ENCODE measurements around the gene TNFRSF12A. TPM values are rescaled to one million over a fixed set of nuclear protein-coding genes. Genes with fewer than 3 reads are reported as not detected.

The TNFRSF12A gene
- total and polyA plus RNA-seq, 2 of the 8 experiments (the other 6 are each of a cell fraction or from before 2014, with no cell fraction given), result 81.0 to 82.5 TPM

DNA sequence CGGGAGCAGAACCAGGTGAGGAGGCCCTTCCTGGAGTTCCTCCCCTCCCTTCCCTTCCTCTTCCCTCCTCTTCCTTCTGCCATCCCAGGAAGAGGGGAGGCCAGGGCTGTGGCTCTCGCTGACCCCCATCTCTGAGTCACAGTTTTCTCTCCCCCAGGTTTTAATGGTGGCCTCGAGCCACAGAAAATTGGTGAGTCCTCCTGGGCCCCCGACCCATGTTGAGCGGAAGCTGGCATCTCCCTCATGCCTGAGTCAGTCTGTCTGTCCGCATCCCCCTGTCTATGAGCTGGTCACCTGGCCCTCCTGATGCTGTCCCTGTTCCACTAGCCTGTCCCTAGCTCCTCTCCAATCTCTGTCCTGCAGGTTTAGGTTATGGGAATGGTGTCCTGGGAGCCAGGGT is 20.2 kb upstream of the TNFRSF12A start (continued):
- TF ChIP-seq, protein P1, sequence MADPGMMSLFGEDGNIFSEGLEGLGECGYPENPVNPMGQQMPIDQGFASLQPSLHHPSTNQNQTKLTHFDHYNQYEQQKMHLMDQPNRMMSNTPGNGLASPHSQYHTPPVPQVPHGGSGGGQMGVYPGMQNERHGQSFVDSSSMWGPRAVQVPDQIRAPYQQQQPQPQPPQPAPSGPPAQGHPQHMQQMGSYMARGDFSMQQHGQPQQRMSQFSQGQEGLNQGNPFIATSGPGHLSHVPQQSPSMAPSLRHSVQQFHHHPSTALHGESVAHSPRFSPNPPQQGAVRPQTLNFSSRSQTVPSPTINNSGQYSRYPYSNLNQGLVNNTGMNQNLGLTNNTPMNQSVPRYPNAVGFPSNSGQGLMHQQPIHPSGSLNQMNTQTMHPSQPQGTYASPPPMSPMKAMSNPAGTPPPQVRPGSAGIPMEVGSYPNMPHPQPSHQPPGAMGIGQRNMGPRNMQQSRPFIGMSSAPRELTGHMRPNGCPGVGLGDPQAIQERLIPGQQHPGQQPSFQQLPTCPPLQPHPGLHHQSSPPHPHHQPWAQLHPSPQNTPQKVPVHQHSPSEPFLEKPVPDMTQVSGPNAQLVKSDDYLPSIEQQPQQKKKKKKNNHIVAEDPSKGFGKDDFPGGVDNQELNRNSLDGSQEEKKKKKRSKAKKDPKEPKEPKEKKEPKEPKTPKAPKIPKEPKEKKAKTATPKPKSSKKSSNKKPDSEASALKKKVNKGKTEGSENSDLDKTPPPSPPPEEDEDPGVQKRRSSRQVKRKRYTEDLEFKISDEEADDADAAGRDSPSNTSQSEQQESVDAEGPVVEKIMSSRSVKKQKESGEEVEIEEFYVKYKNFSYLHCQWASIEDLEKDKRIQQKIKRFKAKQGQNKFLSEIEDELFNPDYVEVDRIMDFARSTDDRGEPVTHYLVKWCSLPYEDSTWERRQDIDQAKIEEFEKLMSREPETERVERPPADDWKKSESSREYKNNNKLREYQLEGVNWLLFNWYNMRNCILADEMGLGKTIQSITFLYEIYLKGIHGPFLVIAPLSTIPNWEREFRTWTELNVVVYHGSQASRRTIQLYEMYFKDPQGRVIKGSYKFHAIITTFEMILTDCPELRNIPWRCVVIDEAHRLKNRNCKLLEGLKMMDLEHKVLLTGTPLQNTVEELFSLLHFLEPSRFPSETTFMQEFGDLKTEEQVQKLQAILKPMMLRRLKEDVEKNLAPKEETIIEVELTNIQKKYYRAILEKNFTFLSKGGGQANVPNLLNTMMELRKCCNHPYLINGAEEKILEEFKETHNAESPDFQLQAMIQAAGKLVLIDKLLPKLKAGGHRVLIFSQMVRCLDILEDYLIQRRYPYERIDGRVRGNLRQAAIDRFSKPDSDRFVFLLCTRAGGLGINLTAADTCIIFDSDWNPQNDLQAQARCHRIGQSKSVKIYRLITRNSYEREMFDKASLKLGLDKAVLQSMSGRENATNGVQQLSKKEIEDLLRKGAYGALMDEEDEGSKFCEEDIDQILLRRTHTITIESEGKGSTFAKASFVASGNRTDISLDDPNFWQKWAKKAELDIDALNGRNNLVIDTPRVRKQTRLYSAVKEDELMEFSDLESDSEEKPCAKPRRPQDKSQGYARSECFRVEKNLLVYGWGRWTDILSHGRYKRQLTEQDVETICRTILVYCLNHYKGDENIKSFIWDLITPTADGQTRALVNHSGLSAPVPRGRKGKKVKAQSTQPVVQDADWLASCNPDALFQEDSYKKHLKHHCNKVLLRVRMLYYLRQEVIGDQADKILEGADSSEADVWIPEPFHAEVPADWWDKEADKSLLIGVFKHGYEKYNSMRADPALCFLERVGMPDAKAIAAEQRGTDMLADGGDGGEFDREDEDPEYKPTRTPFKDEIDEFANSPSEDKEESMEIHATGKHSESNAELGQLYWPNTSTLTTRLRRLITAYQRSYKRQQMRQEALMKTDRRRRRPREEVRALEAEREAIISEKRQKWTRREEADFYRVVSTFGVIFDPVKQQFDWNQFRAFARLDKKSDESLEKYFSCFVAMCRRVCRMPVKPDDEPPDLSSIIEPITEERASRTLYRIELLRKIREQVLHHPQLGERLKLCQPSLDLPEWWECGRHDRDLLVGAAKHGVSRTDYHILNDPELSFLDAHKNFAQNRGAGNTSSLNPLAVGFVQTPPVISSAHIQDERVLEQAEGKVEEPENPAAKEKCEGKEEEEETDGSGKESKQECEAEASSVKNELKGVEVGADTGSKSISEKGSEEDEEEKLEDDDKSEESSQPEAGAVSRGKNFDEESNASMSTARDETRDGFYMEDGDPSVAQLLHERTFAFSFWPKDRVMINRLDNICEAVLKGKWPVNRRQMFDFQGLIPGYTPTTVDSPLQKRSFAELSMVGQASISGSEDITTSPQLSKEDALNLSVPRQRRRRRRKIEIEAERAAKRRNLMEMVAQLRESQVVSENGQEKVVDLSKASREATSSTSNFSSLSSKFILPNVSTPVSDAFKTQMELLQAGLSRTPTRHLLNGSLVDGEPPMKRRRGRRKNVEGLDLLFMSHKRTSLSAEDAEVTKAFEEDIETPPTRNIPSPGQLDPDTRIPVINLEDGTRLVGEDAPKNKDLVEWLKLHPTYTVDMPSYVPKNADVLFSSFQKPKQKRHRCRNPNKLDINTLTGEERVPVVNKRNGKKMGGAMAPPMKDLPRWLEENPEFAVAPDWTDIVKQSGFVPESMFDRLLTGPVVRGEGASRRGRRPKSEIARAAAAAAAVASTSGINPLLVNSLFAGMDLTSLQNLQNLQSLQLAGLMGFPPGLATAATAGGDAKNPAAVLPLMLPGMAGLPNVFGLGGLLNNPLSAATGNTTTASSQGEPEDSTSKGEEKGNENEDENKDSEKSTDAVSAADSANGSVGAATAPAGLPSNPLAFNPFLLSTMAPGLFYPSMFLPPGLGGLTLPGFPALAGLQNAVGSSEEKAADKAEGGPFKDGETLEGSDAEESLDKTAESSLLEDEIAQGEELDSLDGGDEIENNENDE (IDR thresholded peaks at IDR 0.05; ENCODE audit: insufficient replicate concordance, low read length), result no peak
- TF ChIP-seq, protein P2, sequence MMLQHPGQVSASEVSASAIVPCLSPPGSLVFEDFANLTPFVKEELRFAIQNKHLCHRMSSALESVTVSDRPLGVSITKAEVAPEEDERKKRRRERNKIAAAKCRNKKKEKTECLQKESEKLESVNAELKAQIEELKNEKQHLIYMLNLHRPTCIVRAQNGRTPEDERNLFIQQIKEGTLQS (IDR thresholded peaks at IDR 0.05; ENCODE audit: insufficient read depth, low read depth, low read length), result no peak
- TF ChIP-seq CHD2 (IDR thresholded peaks at IDR 0.05; ENCODE audit: low read length) (no peak), SIRT6 (IDR thresholded peaks at IDR 0.05; ENCODE audit: low read length) (no peak), BACH1 (IDR thresholded peaks at IDR 0.05; ENCODE audit: low read length) (no peak), FOSL1 (IDR thresholded peaks at IDR 0.05; ENCODE audit: insufficient read depth, low read depth, low read length) (no peak), HDAC6 (IDR thresholded peaks at IDR 0.05; ENCODE audit: low read depth, low read length) (no peak), EZH2 (IDR thresholded peaks at IDR 0.05; ENCODE audit: low read depth, low read length, severe bottlenecking) (no peak), SAP30 (IDR thresholded peaks at IDR 0.05; ENCODE audit: insufficient read depth, insufficient replicate concordance, low read length) (no peak), GABPA (IDR thresholded peaks at IDR 0.05; ENCODE audit: borderline replicate concordance, insufficient read depth, low read length) (no peak), SP2 (IDR thresholded peaks at IDR 0.05; ENCODE audit: low read length) (no peak)
